Measurements from ENCODE around the gene ZNF346. TPM values are rescaled to one million over a fixed set of nuclear protein-coding genes. Genes with fewer than 3 reads are reported as not detected.

The ZNF346 gene
- total RNA-seq, 1 experiment from 2014 or later, result 27.3 TPM

DNA sequence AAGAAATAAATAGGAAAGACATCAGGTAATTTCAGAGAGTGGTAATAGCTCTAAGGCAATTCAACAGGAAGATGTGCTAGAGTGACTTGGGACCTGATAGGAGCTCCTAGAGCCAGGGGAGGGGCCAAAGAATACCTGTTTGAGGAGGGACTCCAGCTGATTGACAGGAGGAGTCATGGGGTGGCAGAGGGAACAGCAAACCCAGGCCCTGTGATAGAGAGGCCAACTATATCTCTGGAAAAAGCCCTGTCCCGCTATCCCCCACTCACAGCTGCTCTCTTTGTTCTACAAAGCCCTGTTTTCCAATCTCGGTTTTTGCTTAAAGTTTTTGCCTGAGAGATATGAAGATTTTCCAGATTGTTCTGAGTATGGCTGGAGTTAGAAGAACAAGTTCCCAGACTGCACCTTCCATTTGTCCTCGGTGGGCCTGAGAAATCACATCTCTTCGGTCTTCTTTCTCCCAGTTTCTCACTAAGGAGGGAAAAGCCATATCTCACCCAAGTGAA lies 102.0 kb downstream of the ZNF346 start:
- H3K27me3 ChIP-seq (replicated peaks; ENCODE audit: insufficient read depth, low read depth, low read length, poor library complexity), result no peaks in the 10 kb centered on the region
- ChIA-PET CTCF (no interaction called here), POLR2A (ENCODE audit: low non-redundant PET) (no interaction called here)
- H3K4me3 ChIP-seq (ENCODE audit: low read depth, low read length, poor library complexity, severe bottlenecking), result no peak overlapping the region
- BruUV-seq (replicated peaks), result no TSS peak
- H3K27ac ChIP-seq (ENCODE audit: low read depth, low read length, poor library complexity, severe bottlenecking), result no peak overlapping the region
- intact Hi-C loops (cut with micrococcal nuclease; ENCODE audit: unreplicated experiment), result no loop called here
- DNase-seq (ENCODE audit: low spot score), result no peak
- TF ChIP-seq, protein P1, sequence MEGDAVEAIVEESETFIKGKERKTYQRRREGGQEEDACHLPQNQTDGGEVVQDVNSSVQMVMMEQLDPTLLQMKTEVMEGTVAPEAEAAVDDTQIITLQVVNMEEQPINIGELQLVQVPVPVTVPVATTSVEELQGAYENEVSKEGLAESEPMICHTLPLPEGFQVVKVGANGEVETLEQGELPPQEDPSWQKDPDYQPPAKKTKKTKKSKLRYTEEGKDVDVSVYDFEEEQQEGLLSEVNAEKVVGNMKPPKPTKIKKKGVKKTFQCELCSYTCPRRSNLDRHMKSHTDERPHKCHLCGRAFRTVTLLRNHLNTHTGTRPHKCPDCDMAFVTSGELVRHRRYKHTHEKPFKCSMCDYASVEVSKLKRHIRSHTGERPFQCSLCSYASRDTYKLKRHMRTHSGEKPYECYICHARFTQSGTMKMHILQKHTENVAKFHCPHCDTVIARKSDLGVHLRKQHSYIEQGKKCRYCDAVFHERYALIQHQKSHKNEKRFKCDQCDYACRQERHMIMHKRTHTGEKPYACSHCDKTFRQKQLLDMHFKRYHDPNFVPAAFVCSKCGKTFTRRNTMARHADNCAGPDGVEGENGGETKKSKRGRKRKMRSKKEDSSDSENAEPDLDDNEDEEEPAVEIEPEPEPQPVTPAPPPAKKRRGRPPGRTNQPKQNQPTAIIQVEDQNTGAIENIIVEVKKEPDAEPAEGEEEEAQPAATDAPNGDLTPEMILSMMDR (conservative IDR thresholded peaks at IDR 0.05; ENCODE audit: low read depth, low read length), result no peak
- no peaks in the 10 kb centered on the region for H3K4me1 ChIP-seq (ENCODE audit: insufficient read depth, low read length, poor library complexity, severe bottlenecking)
- H3K9me3 ChIP-seq (ENCODE audit: low read depth, low read length, poor library complexity, severe bottlenecking), result no peaks in the 10 kb centered on the region
- no peaks in the 10 kb centered on the region for H3K36me3 ChIP-seq (ENCODE audit: insufficient read depth, low read length, poor library complexity, severe bottlenecking)

DNA sequence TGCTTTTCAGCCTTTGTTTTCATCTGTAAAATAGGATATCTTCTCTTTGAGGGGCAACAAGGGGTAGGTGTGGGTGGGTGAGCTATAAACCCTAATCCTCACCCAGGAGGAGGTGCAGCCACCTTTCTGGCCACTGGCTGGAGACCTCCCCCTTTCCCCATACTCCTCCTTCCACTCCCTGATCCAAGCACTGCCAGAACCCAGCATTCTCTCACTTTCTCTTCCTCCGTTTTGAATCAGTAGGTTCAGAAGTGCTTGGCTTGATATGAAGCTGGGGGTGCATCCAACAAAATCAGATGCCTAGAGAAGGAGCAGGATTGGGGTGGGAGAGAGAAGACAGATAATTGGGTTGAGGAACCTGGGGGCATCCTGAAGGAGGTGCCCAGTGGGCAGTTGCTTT lies 104.3 kb downstream of the ZNF346 start:
- Histone ChIP-seq H3K4me3 (ENCODE audit: low read depth, low read length, poor library complexity, severe bottlenecking) (no peak overlapping the region), H3K36me3 (ENCODE audit: insufficient read depth, low read length, poor library complexity, severe bottlenecking) (no peaks in the 10 kb centered on the region), H3K27ac (ENCODE audit: low read depth, low read length, poor library complexity, severe bottlenecking) (no peak overlapping the region), H3K9me3 (ENCODE audit: low read depth, low read length, poor library complexity, severe bottlenecking) (no peaks in the 10 kb centered on the region), H3K27me3 (replicated peaks; ENCODE audit: insufficient read depth, low read depth, low read length, poor library complexity) (no peaks in the 10 kb centered on the region), H3K4me1 (ENCODE audit: insufficient read depth, low read length, poor library complexity, severe bottlenecking) (no peaks in the 10 kb centered on the region)
- DNase-seq (ENCODE audit: low spot score), result no peak
- ChIA-PET CTCF (no interaction called here), POLR2A (ENCODE audit: low non-redundant PET) (no interaction called here)
- BruUV-seq (replicated peaks), result no TSS peak
- TF ChIP-seq, protein P1 (conservative IDR thresholded peaks at IDR 0.05; ENCODE audit: low read depth, low read length), result no peak
- TF ChIP-seq EZH2 (IDR thresholded peaks at IDR 0.05; ENCODE audit: borderline replicate concordance, low read depth, low read length, poor library complexity, severe bottlenecking), result no peak
- intact Hi-C loops (cut with micrococcal nuclease; ENCODE audit: unreplicated experiment), result no loop called here

DNA sequence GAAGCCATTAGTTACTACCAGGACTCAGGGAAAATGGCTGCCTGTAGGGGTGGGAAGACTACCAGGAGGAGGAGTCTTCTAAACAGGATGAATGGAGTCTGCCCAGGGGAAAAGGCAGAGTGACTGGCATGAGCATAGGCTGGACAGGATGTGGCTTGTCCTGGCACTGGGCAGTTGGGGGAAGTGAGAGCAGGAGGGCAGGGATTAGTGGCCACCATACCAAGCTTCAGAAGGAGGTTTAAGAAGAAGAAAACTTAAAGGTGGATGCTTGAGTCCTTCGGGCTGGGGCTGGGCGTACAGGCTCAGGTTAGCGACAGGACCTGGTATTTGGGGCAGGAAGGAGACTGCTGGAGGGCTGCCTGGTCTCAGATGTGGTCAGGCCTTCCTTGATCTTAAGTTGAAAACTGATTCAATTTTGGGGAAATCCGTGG lies 106.1 kb downstream of the ZNF346 start:
- H3K9me3 ChIP-seq (ENCODE audit: low read depth, low read length, poor library complexity, severe bottlenecking), result no peaks in the 10 kb centered on the region
- H3K27me3 ChIP-seq (replicated peaks; ENCODE audit: insufficient read depth, low read depth, low read length, poor library complexity), result no peaks in the 10 kb centered on the region
- intact Hi-C loops (cut with micrococcal nuclease; ENCODE audit: unreplicated experiment), result no loop called here
- BruUV-seq (replicated peaks), result no TSS peak
- no peak overlapping the region for H3K27ac ChIP-seq (ENCODE audit: low read depth, low read length, poor library complexity, severe bottlenecking)
- no peak for DNase-seq (ENCODE audit: low spot score)
- no peak overlapping the region for H3K4me3 ChIP-seq (ENCODE audit: low read depth, low read length, poor library complexity, severe bottlenecking)
- no peaks in the 10 kb centered on the region for H3K36me3 ChIP-seq (ENCODE audit: insufficient read depth, low read length, poor library complexity, severe bottlenecking)
- TF ChIP-seq, protein P1 (conservative IDR thresholded peaks at IDR 0.05; ENCODE audit: low read depth, low read length), result no peak
- no peak for TF ChIP-seq EZH2 (IDR thresholded peaks at IDR 0.05; ENCODE audit: borderline replicate concordance, low read depth, low read length, poor library complexity, severe bottlenecking)
- ChIA-PET POLR2A (ENCODE audit: low non-redundant PET) (no interaction called here), CTCF (no interaction called here)
- no peaks in the 10 kb centered on the region for H3K4me1 ChIP-seq (ENCODE audit: insufficient read depth, low read length, poor library complexity, severe bottlenecking)

Data from A673 (cell line).